Mucosa of stomach (tissue), 1 donor: ENCODE measurements around the gene ABCC8.

Source experiments
- H3K27me3 ChIP-seq: one replicate; pipeline ENCODE4 v1.7.0; 2013; ENCODE audit warnings: mild to moderate bottlenecking, low read length; ENCODE audit not compliant: control insufficient read depth, insufficient read depth
- H3K36me3 ChIP-seq: one replicate; pipeline ENCODE4 v1.7.0; 2013; ENCODE audit warnings: low read length; ENCODE audit not compliant: control insufficient read depth, insufficient read depth
- H3K4me1 ChIP-seq: one replicate; pipeline ENCODE4 v1.7.0; 2013; ENCODE audit warnings: mild to moderate bottlenecking, low read length; ENCODE audit not compliant: control insufficient read depth, insufficient read depth
- H3K4me3 ChIP-seq: one replicate; pipeline ENCODE4 v1.7.0; 2013; ENCODE audit warnings: low read length
- H3K9ac ChIP-seq: one replicate; pipeline ENCODE4 v1.7.0; 2013; ENCODE audit warnings: mild to moderate bottlenecking, low read length, moderate library complexity
- H3K9me3 ChIP-seq: one replicate; pipeline ENCODE4 v1.7.0; 2013; ENCODE audit warnings: mild to moderate bottlenecking, low read length, moderate library complexity; ENCODE audit not compliant: control insufficient read depth
- donor health status: Pancreatic carcinoma.

Gene ABCC8

GRCh38 chr11:17479284-17480214 lies 2.9 kb upstream of the ABCC8 start:
- Histone ChIP-seq H3K4me1 (no peaks in the 10 kb centered on the region), H3K9ac (no peak overlapping the region), H3K36me3 (no peaks in the 10 kb centered on the region), H3K27me3 (peaks cover 45% of the 10 kb centered on the region), H3K4me3 (no peak overlapping the region), H3K9me3 (no peaks in the 10 kb centered on the region)

- Histone ChIP-seq H3K27me3 (peaks cover 58% of the 10 kb centered on the region), H3K4me1 (no peaks in the 10 kb centered on the region), H3K36me3 (no peaks in the 10 kb centered on the region), H3K4me3 (no peak overlapping the region), H3K9ac (no peak overlapping the region), H3K9me3 (no peaks in the 10 kb centered on the region)
Measured at GRCh38 chr11:17478070-17478469, 1.4 kb upstream of the ABCC8 start.

GRCh38 chr11:17477361-17477760 lies 716 bp upstream of the ABCC8 start:
- Histone ChIP-seq H3K9ac (no peak overlapping the region), H3K9me3 (no peaks in the 10 kb centered on the region), H3K4me1 (no peaks in the 10 kb centered on the region), H3K4me3 (no peak overlapping the region), H3K36me3 (no peaks in the 10 kb centered on the region), H3K27me3 (peaks cover 58% of the 10 kb centered on the region)

GRCh38 chr11:17477084-17477333 lies 364 bp upstream of the ABCC8 start:
- H3K4me3 ChIP-seq, result no peak overlapping the region
- H3K9ac ChIP-seq, result no peak overlapping the region
- H3K36me3 ChIP-seq, result no peaks in the 10 kb centered on the region
- no peaks in the 10 kb centered on the region for H3K9me3 ChIP-seq
- peaks cover 58% of the 10 kb centered on the region for H3K27me3 ChIP-seq
- H3K4me1 ChIP-seq, result no peaks in the 10 kb centered on the region

GRCh38 chr11:17475666-17476316 lies 854 bp downstream of the ABCC8 start:
- Histone ChIP-seq H3K36me3 (no peaks in the 10 kb centered on the region), H3K4me3 (no peak overlapping the region), H3K9me3 (no peaks in the 10 kb centered on the region), H3K9ac (no peak overlapping the region), H3K4me1 (no peaks in the 10 kb centered on the region), H3K27me3 (peaks cover 65% of the 10 kb centered on the region)

GRCh38 chr11:17473071-17473744 lies 3.4 kb downstream of the ABCC8 start:
- Histone ChIP-seq H3K9ac (no peak overlapping the region), H3K4me1 (no peaks in the 10 kb centered on the region), H3K27me3 (peaks cover 57% of the 10 kb centered on the region), H3K9me3 (no peaks in the 10 kb centered on the region), H3K36me3 (no peaks in the 10 kb centered on the region), H3K4me3 (no peak overlapping the region)

GRCh38 chr11:17472467-17472866 lies 4.2 kb downstream of the ABCC8 start:
- Histone ChIP-seq H3K9ac (no peak overlapping the region), H3K9me3 (no peaks in the 10 kb centered on the region), H3K4me3 (no peak overlapping the region), H3K27me3 (peaks cover 49% of the 10 kb centered on the region), H3K36me3 (no peaks in the 10 kb centered on the region), H3K4me1 (no peaks in the 10 kb centered on the region)

GRCh38 chr11:17471501-17471900 lies 5.1 kb downstream of the ABCC8 start:
- Histone ChIP-seq H3K9ac (no peak overlapping the region), H3K9me3 (no peaks in the 10 kb centered on the region), H3K4me1 (no peaks in the 10 kb centered on the region), H3K4me3 (no peak overlapping the region), H3K27me3 (peaks cover 40% of the 10 kb centered on the region), H3K36me3 (no peaks in the 10 kb centered on the region)

- Histone ChIP-seq H3K36me3 (no peaks in the 10 kb centered on the region), H3K4me1 (no peaks in the 10 kb centered on the region), H3K4me3 (no peak overlapping the region), H3K9ac (no peak overlapping the region), H3K27me3 (peaks cover 25% of the 10 kb centered on the region), H3K9me3 (no peaks in the 10 kb centered on the region)
Measured at GRCh38 chr11:17469998-17470397, 6.6 kb downstream of the ABCC8 start.

GRCh38 chr11:17468122-17468521 lies 8.5 kb downstream of the ABCC8 start:
- no peaks in the 10 kb centered on the region for H3K36me3 ChIP-seq
- peaks cover 12% of the 10 kb centered on the region for H3K27me3 ChIP-seq
- no peaks in the 10 kb centered on the region for H3K9me3 ChIP-seq
- H3K4me1 ChIP-seq, result no peaks in the 10 kb centered on the region
- H3K4me3 ChIP-seq, result no peak overlapping the region
- H3K9ac ChIP-seq, result no peak overlapping the region

- Histone ChIP-seq H3K4me3 (no peak overlapping the region), H3K9ac (no peak overlapping the region), H3K9me3 (no peaks in the 10 kb centered on the region), H3K27me3 (peaks cover 7% of the 10 kb centered on the region), H3K4me1 (no peaks in the 10 kb centered on the region), H3K36me3 (no peaks in the 10 kb centered on the region)
Measured at GRCh38 chr11:17463546-17464174, 13.0 kb downstream of the ABCC8 start.

GRCh38 chr11:17462940-17463339 lies 13.7 kb downstream of the ABCC8 start:
- Histone ChIP-seq H3K9ac (no peak overlapping the region), H3K36me3 (no peaks in the 10 kb centered on the region), H3K9me3 (no peaks in the 10 kb centered on the region), H3K27me3 (peaks cover 7% of the 10 kb centered on the region), H3K4me1 (no peaks in the 10 kb centered on the region), H3K4me3 (no peak overlapping the region)
